Kasumi-1 (cell line): ENCODE results near the gene ACSL6.
A peak's percentile ranks its signal among the peaks of the same experiment; 100 is the strongest.

ENCODE experiments used
- DNase-seq, 2 experiments: peaks; one replicate each; lab custom pipeline; 2025; lab: John Stamatoyannopoulos, UW

Gene ACSL6

DNA sequence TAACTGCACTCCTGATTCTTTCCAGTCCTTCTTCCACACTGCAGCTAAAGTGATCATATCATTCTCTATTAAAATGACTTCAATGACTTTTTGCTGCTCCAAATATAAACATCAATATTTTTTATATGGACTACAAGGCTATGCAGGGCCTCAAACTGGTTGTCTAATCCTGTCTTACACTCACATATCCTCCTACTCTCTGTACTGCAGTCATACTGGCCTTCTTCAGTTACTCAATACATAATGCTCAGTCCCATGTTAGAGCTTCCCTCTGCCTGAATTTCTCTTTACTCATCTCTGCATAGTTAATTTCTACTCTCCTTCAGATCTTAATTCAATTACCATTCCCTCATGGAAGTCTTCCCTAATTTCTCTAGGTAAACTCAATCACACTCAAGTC is 69.4 kb downstream of the ACSL6 start:
- DNase-seq, result no peak

DNA sequence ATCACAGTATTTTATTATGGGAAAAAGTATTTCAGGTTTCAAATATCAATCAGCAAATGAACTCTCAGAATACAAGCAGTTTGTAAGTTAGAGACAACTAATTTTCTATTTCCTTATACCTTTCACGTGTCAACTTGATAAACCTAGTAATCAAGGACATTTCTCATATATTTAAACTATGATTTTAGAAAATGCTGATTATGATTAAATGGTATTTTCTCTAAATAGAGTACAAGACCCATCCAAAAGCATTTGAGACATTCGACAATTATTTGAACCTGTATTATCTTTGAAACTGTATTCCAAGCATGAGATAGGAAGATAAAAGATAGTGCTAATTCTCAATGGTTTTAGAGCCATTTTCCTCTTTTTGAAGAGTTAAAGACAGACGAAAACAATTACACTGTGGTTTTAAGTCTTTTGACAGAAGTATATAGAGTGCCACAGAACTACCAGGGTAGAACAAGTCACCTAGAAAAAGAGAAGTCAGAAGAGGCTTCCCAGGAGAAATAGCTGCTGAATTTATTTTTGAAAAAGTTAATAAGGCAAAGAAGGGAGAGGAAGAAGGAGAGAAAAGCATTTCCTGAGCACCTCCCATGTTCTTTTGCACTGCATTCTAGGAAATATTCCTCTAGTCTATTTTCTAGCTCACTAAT is 71.6 kb downstream of the ACSL6 start:
- DNase-seq, result peak; percentile 6 to 11

GRCh38 chr5:131932235-131932634 is 79.2 kb downstream of the ACSL6 start:
- no peak for DNase-seq

DNA sequence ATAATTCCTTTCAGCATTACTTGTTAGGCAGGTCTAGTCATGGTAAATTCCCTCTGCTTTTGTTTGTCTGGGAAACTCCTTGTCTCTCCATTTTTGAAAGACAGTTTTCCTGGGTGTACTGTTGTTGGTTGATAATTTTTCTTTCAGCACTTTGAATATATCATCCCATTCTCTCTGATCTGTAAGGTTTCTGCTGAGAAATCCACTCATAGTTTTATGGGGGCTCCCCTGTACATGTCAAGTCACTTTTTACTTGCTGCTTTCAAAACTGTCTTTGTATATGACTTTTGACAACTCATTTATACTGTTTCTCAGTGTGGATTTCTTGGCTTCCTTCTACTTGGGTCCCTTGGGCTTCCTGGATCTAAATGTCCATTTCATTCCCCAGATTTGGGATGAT is 82.5 kb downstream of the ACSL6 start:
- no peak for DNase-seq

DNA sequence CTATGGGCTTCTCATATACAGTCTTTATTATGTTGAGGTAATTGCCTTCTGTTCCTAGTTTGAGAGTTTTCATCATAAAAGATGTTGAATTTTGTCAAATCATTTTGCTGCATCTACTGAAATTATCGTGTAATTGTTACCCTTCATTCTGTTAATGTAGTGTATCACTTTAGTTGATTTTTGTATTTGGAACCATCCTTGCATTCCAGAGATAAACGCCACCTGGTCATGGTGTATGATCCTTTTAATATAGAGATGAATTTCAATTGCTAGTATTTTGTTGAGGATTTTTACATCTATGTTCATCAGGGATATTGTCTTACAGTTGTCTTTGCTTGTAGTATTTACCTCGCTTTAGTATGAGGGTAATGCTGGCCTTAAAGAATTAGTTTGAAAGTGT is 85.3 kb downstream of the ACSL6 start:
- no peak for DNase-seq

DNA sequence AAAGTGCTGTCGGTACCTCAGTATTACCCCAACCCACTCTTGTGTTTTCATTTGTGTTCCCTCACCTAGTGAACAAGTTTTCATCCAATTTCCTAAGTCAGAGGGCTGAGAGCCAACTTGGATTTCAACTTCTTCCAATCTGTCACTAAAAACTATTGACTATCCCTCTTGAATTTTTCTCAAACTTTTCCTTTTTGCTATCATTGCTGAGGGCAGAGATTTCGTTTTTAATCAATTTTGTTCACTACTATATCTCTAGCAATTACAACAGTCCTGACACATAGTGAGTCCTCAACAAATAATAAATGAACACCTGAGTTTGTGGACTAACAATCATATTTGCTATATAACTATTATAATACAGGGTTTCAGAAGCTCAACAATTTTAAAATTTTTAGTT is 95.0 kb downstream of the ACSL6 start:
- DNase-seq, result no peak

DNA sequence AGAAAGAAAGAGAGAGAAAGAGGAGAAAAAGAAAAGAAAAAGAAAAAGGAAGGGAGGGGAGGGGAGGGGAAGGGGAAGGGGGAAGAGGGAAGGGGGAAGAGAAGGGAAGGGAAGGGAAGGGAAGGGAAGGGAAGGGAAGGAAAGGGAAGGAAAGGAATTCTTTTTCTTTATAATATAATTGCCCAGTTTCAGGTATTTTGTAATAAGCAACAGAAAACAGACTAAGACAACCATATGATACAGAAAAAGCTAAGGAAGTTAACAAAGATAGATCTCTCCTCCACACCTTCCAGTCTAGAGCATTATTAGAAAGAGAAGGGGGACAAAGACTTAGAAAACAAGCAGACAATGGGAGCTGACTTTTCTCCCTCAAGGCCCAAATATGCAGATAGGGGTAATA is 97.0 kb downstream of the ACSL6 start:
- DNase-seq, result no peak

- DNase-seq, result no peak
Observed at GRCh38 chr5:131913603-131914002, 97.9 kb downstream of the ACSL6 start.

DNA sequence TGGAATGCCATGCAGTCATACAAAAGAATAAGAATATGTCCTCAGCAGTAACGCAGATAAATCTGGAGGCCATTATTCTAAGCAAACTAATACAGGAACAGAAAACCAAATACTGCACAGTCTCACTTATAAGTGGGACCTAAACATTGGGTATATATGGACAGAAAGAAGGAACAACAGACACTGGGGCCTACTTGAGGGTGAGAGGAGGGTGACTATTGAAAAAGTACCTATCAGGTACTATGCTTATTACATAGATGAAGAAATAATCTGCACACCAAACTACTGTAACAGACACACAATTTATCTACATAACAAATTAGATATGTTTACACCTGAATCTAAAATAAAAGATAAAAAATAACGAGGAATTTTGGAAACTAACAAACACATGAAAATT is 104.8 kb downstream of the ACSL6 start:
- DNase-seq, result no peak

- DNase-seq, result peak; percentile 48 to 57
Observed at GRCh38 chr5:131902266-131902665, 109.2 kb downstream of the ACSL6 start.
